SK-N-SH (cell line): ENCODE results near the gene ZNF784.

Experiments
- GATA2 ChIP-seq: sonication (generic); formaldehyde crosslinking; IDR thresholded peaks from 2 replicates; pipeline ENCODE4 v1.5.0; 2020; ENCODE audit warnings: mild to moderate bottlenecking, missing genetic modification reagents
- POLR2AphosphoS5 ChIP-seq: IDR thresholded peaks from 2 replicates; pipeline ENCODE4 v1.6.1; 2012; ENCODE audit warnings: low read depth, low read length
- RFX5 ChIP-seq: IDR thresholded peaks from 2 replicates; pipeline ENCODE4 v1.6.1; 2012; ENCODE audit warnings: mild to moderate bottlenecking, improper control_type of control experiment, low read length
- RXRA ChIP-seq: IDR thresholded peaks from 2 replicates; pipeline ENCODE4 v1.4.0; 2012; ENCODE audit warnings: low read depth, mild to moderate bottlenecking, borderline replicate concordance
- SMC3 ChIP-seq: IDR thresholded peaks from 2 replicates; pipeline ENCODE4 v1.6.1; 2012; ENCODE audit warnings: low read depth, low read length, improper control_type of control experiment
- TEAD4 ChIP-seq: IDR thresholded peaks from 2 replicates; pipeline ENCODE4 v1.4.0; 2012; ENCODE audit warnings: mild to moderate bottlenecking, borderline replicate concordance; ENCODE audit not compliant: insufficient read depth
- TF ChIP-seq, protein P1 (sequence below): fragments of 200-600 bp; sonication (generic); IDR thresholded peaks from 2 replicates; pipeline ENCODE4 v1.6.1; 2017; ENCODE audit warnings: antibody characterized with exemption, mild to moderate bottlenecking, moderate library complexity
- TF ChIP-seq, protein P2 (sequence below): IDR thresholded peaks from 2 replicates; pipeline ENCODE4 v1.4.0; 2012; ENCODE audit warnings: low read depth
- TF ChIP-seq, protein P3 (sequence below): IDR thresholded peaks from 2 replicates; pipeline ENCODE4 v1.6.1; 2012; ENCODE audit warnings: mild to moderate bottlenecking, low read depth, low read length, moderate library complexity

GRCh38 chr19:55646889-55647731, 22.7 kb upstream of the ZNF784 start:
- TF ChIP-seq, protein P1, sequence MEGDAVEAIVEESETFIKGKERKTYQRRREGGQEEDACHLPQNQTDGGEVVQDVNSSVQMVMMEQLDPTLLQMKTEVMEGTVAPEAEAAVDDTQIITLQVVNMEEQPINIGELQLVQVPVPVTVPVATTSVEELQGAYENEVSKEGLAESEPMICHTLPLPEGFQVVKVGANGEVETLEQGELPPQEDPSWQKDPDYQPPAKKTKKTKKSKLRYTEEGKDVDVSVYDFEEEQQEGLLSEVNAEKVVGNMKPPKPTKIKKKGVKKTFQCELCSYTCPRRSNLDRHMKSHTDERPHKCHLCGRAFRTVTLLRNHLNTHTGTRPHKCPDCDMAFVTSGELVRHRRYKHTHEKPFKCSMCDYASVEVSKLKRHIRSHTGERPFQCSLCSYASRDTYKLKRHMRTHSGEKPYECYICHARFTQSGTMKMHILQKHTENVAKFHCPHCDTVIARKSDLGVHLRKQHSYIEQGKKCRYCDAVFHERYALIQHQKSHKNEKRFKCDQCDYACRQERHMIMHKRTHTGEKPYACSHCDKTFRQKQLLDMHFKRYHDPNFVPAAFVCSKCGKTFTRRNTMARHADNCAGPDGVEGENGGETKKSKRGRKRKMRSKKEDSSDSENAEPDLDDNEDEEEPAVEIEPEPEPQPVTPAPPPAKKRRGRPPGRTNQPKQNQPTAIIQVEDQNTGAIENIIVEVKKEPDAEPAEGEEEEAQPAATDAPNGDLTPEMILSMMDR = no peak
- TF ChIP-seq, protein P2, sequence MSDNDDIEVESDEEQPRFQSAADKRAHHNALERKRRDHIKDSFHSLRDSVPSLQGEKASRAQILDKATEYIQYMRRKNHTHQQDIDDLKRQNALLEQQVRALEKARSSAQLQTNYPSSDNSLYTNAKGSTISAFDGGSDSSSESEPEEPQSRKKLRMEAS = no peak
- TF ChIP-seq TEAD4 (no peak), POLR2AphosphoS5 (no peak), RFX5 (no peak), RXRA (no peak), GATA2 (CRISPR knock-in tag) (no peak), SMC3 (no peak)
- TF ChIP-seq, protein P3, sequence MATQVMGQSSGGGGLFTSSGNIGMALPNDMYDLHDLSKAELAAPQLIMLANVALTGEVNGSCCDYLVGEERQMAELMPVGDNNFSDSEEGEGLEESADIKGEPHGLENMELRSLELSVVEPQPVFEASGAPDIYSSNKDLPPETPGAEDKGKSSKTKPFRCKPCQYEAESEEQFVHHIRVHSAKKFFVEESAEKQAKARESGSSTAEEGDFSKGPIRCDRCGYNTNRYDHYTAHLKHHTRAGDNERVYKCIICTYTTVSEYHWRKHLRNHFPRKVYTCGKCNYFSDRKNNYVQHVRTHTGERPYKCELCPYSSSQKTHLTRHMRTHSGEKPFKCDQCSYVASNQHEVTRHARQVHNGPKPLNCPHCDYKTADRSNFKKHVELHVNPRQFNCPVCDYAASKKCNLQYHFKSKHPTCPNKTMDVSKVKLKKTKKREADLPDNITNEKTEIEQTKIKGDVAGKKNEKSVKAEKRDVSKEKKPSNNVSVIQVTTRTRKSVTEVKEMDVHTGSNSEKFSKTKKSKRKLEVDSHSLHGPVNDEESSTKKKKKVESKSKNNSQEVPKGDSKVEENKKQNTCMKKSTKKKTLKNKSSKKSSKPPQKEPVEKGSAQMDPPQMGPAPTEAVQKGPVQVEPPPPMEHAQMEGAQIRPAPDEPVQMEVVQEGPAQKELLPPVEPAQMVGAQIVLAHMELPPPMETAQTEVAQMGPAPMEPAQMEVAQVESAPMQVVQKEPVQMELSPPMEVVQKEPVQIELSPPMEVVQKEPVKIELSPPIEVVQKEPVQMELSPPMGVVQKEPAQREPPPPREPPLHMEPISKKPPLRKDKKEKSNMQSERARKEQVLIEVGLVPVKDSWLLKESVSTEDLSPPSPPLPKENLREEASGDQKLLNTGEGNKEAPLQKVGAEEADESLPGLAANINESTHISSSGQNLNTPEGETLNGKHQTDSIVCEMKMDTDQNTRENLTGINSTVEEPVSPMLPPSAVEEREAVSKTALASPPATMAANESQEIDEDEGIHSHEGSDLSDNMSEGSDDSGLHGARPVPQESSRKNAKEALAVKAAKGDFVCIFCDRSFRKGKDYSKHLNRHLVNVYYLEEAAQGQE = no peak
